GM10847 (cell line): ENCODE data around the gene BTNL3.

Experiments used
- POLR2A ChIP-seq: IDR thresholded peaks from 2 replicates; pipeline ENCODE4 v1.6.1; 2011; ENCODE audit not compliant: insufficient read length; ENCODE audit errors: extremely low read depth

Gene BTNL3

DNA sequence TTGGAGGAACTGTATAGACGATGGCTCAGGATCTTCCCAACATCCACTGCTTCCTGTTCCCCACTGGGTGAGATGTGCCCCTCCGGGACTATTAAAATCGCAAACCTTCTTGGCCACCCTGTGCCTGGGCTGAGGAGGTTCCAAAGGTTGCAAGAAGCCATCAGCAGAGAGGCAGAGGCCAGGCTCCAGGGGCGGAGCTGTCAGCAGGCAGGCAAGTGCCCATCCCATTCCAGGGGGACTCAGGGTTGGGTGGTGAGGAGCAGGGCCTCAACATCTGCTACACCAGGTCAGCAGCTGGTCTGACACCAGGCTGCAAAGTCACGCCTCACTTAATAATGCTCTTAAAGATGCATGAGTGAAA, 2.2 kb downstream of the BTNL3 start:
- TF ChIP-seq POLR2A, result no peak

DNA sequence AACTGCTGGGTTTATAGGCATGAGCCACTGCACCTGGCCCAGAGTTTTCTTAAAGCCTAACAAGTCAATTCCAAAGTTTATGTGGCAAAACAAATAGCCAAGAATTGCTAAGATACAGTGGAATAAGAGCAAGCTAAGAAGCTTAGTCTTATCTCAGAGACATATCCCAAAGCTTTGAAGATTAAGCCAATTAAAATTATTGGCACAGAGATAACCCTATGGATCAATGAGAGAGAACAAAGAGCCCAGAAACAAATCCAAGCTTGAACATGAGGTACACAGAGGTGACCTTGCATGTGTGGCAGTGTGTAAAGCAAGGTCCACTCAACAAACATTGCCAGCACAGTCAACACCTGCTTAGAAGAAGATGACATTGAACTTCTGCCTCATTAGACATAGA, 13.3 kb downstream of the BTNL3 start:
- TF ChIP-seq POLR2A, result no peak

DNA sequence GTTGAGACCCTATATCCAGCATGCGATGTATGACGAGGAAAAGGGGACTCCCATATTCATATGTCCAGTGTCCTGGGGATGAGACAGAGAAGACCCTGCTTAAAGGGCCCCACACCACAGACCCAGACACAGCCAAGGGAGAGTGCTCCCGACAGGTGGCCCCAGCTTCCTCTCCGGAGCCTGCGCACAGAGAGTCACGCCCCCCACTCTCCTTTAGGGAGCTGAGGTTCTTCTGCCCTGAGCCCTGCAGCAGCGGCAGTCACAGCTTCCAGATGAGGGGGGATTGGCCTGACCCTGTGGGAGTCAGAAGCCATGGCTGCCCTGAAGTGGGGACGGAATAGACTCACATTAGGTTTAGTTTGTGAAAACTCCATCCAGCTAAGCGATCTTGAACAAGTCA, 17.1 kb downstream of the BTNL3 start:
- no peak for TF ChIP-seq POLR2A

DNA sequence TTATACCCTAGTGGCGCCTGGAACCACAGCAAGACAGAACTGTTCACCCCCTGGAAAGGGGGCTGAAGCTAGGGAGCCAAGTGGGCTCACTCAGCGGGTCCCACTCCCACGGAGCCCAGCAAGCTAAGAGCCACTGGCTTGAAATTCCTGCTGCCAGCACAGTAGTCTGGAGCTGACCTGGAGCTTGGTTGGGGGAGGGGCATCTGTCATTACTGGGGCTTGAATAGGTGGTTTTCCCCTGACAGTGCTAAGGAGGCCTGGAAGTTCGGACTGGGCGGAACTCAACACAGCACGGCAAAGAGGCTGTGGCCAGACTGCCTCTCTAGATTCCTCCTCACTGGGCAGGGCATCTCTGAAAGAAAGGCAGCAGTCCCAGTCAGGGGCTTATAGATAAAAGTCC, 19.5 kb downstream of the BTNL3 start:
- TF ChIP-seq POLR2A, result no peak

DNA sequence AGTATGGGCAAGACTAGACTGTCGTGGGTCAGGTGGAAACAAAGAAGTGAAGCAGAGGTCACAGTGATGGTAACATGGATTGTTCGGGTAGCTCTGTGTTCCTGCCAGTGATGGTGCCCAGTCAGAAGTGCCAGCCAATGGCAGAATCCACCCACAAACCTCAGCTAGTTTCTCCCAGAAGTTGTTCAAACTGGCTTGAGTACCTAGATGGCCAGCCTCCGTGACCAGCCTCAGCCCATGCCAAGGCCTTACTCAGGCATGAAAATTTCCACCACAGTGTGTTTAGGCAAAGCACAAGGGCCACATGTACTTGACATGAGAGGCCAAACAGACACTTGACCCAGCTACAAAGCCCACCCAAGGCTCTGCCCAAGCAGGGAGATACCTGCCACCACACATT, 32.0 kb downstream of the BTNL3 start:
- TF ChIP-seq POLR2A, result no peak

DNA sequence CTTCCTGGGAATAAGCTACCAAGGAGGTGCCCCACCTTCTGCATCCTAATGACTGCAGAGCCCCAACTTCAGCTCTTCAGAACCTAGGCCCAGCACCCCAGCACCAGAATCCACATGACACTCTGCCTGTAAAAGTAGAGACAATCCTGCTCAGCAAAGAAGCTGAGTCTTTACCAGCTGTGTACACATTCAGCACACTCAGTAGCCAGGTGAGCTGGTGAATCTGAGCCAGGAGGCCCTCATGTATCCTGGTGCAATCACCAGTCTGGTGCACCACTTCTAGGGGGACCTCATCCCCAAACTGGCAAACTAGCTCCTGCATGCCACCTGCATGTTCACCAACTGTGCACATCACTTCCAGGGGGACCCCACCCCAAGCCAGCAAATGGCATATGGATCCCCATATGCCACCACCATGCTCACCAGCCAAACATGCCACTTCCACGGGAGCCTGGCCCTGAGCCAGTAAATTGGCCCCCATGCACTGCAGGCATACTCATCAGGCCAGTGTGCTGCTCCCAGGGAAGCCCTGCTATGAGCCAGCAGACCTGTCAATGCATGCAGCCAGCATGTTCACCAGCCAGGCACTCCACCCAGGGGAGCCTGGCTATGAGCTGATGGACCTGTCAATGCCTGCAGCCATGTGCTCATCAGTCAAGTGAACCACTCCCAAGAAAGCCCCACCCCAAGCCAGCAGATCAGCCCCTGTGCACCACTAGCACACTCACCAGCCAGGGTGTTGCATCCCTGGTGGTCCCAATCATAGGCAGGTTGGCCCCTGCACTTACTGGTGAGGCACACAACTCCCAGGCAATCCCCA, 35.8 kb downstream of the BTNL3 start:
- no peak for TF ChIP-seq POLR2A

DNA sequence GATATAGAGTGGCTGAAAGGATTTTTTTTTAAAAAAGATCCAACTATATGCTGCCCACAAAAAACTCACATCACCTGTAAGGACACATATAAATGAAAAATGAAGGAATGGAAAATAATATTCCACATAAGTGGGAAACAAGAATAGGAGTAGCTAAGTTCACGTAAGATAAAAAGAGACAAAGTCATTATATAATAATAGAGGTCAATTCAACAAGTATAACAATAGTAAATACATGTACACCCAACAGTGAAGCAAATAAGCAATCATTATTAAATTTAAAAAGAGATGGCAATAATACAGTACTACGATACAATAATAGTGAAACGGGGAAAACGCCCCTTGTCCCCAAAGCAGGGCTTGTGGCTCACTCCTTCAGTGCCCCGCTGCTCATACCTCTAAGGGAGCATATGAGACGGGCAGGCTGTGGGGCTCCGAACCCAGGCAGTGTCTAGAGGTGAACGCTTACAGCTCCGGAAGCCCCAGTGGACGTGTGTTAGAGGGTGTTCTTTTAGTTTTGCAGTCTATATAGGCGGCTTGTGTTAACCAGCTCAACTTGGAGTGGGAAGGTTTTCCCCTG, 38.9 kb downstream of the BTNL3 start:
- no peak for TF ChIP-seq POLR2A

DNA sequence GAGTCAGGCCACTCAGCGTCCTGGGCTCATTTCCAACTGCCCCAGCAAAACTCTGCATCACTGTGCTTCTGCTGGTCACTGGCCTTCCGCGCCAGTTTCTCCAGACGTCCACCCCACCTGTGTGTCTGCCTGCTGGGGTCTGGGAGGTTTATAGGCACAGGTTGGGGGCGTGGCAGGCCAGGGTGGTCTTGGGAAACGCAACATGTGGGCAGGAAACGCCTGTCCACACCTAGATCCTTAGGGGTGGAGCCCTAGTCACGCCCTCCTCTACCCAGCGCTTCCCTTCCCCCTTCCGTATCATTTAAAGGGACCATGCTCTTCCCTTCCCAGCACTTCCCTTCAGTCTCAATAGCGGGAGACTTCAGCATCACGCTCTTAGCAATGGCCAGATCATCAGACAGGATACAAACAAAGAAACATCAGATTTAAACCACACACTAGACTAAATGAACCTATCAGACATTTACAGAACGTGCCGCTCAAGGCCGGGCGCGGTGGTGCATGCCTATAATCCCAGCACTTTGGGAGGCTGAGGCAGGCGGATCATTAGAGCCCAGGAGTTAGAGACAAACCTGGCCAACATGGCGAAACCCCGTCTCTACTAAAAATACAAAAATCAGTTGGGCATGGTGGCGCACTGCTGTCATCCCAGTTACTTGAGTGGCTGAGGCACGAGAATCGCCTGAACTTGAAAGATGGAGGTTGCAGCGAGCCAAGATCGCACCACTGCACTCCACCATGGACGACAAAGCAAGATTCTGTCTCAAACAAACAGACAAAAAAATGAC, 39.6 kb downstream of the BTNL3 start:
- TF ChIP-seq POLR2A, result no peak

DNA sequence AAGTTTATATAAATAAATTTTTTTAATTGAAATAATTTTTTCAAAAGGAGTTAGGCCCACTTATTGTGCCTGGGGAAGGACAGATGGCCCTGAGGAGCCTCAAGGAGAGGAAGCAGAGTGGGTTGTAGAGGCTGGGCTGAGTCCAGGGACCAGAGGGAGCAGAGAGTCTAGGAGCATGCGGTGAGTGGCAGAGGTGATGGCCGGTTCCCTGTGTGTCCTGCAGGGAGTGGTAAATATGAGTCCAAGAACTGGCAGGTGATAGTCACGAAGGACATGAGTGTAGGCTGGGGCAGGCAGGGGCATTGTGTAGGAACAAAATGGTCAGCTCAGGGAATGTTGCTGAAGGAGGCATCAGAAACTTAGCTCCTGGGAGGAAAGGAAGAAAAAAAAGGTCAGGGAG, 43.1 kb downstream of the BTNL3 start:
- TF ChIP-seq POLR2A, result no peak

DNA sequence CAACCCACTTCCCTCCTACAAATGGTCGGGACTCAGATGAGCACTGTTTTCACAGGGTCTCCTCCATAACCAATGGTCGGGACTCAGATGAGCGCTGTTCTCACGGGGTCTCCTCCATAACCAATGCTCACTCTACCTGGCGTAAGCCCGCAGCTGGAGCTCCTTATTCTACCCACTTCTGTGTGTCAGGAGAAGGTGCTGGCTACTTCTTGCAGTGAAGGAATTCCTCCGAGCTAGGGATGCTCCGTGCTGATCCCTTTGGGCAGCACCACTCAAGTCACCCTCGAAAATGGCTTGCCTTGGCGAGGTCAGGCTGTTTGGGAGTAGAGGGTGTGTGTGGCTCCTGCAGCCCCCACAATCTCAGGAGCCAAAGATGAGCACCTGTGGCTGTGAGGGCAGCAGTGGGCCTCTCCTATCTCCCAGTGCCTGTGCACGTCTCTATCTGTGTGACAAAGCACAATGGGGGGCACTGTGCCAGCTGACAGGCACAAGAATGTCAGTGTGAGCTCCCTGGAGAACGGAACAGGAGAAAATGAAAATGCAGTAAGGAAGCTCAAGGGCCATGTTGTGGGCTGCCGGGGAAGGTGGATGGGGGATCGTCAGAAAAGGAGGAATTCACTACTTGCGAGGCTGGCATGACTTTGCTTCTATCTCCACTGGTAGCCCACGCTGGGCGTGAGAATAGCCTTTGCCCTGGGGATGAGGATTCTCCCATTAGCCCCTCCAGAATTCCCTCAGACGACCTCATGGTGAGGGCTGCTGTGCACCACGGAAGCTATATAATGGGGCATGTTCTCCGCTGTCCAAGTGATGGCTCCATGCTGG, 47.6 kb downstream of the BTNL3 start:
- no peak for TF ChIP-seq POLR2A

DNA sequence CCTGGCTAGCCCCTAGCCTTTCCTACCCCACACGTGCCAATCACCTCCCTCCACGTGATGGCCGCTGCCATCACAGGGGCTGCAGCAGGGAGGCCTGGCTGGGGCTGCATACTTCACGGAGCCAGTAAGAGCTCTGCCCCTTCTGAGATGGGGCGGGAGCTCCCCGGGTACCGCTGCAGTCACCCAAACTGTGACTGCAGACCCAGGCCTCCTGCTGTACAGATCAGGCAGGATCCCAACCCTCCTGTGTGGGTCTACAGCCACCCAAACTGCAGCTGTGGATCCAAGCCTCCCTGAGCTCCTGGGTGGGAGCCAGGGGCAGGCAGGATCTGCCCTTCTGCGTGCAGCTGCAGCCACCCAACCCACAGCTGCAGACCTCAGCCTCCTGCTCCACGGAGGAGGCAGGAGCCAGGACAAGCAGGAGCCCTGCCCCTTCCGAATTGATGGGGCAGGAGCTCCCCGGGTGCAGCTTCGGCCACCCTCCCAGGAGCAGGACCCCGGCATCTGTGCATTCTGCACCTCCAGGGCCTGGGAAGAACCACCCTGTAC, 48.2 kb downstream of the BTNL3 start:
- no peak for TF ChIP-seq POLR2A

DNA sequence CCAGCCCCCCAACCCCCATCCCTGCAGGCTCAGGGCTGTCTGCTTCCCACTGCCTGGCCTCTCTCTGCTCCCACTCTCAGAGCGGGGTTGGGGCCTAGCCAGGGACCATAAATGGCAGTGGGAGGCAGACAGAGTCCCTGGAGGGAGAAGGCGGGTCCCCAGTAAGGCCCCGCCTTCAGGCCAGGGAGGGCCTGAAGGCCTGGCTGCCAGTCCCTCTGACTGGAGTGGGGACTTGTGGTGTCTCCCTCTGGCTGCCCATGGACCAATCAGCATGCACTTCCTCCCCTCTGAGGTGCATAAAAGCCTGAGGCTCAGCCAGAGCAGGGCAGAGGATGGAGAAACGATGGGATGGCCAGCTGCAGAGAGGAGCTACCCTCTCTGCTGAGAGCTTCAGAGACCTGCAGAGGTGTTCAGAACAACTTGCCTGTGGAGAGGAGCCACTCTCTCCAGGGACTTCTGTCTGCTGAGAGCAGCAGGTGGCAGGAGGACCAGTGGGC, 48.8 kb downstream of the BTNL3 start:
- TF ChIP-seq POLR2A, result no peak

DNA sequence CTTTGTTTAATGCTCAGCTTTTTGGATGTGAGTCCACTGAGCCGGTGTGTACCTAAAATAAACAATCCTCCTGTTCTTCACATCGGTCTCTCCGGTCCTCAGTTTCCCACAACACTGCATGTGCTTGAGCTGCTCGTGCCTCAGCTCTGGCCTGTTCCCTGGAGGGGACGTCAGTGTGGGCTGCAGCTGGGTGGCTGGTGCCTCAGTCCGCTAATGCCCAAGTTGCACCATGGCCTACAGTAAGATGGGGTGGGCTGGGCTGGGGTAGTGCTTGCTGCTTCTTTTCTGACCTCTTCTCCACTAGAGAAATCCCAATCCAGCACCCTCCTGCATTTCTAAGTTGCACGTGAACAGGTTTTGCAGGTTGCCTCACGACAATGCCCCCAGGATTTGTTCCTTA, 50.8 kb downstream of the BTNL3 start:
- no peak for TF ChIP-seq POLR2A

DNA sequence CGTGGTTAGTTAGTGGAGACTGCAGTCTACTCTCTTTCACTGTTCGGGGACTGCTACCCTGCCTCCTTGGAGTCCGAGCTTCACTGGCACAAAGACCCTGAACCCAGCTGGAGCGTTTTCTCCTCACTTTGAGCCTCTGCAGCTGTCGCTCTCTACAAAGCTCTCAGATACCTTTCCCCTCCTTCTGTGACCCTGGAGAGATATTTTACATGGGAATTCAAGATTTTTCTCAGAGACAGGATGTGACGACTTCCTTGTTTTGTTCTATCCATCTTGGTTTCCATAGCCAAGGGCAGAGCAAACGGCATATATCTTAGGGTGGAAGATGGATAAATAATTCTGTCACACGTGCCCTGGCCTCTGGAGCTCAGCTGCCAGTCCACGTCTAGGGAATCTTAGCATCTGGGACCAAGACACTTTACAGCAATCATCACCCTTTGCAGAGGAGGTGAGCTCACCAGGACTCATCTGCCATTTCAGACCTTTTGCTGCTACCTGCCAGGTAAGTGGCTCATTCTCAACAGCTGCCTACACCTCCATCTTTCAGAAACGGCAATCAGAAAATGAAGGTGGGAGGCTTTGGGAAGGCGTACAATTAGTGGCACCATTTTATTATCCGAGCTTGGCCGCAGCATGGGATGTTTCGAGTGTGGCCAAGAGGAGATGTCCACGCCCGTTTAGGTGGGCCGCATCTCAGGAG, 51.4 kb downstream of the BTNL3 start, which contains the start of gene BTNL9:
TSS of gene BTNL9 (plus strand) at position 336 of the 700 bp plus-strand sequence. CDS start 5,224 bp downstream, outside the sequence.
- no peak for TF ChIP-seq POLR2A

DNA sequence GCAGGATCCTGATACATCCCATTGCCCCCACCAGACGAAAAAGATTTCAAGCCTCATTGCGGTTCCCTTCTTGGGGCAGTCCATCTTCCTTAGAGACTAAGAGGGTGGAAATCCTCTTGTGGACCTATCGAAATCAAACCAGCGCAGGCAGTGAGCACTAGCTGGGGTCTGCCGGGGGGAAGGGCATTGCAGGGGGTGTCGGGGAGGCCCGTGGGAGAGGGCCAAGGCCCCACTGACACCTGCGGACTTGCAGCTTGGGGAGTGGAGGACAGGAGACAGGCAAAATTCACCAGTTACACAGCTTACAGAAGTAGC, 51.9 kb downstream of the BTNL3 start:
- TF ChIP-seq POLR2A, result no peak

DNA sequence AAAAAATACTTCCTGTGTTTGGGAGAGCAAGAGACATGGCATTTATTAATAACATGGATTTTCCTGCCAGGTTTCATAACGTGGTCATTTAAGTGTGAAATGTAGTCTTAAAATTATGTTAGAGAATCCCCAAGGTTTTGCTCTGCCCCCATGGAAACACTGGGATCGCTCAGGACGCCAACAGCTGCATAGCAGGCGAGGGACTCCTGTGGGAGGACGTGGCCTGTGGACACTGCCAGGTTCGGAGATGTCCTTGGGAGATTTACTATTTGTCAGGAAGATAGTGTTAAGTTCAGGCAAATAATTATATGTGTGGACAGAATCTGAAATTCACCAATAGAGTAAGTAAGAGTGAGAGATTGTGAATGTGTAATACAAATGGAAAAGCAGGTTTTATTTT, 52.4 kb downstream of the BTNL3 start:
- TF ChIP-seq POLR2A, result no peak
